ENCODE data around the gene ZEB2. TPM values are rescaled to one million over a fixed set of nuclear protein-coding genes. Genes with fewer than 3 reads are reported as not detected.

The ZEB2 gene
- total and polyA plus RNA-seq, 2 of the 13 experiments (the other 11 are each of a cell fraction or from before 2014, with no cell fraction given): 0.07 TPM; not detected in 1

GRCh38 chr2:144370937-144371584, 148.9 kb downstream of the ZEB2 start (continued):
- TF ChIP-seq ATF2 (CRISPR knock-in tag; IDR thresholded peaks at IDR 0.05) (no peak), TAF1 (CRISPR knock-in tag; IDR thresholded peaks at IDR 0.05) (no peak), HBP1 (CRISPR knock-in tag; IDR thresholded peaks at IDR 0.05; ENCODE audit: low read depth) (no peak), ZNF740 (CRISPR knock-in tag; IDR thresholded peaks at IDR 0.05) (no peak), EP300 (IDR thresholded peaks at IDR 0.05; ENCODE audit: low read depth in 2 of 2, low read length in 2 of 2) (peak in 1 of 2 experiments; percentile 50; a peak in 1 of 4 replicates), EP300 (CRISPR knock-in tag; IDR thresholded peaks at IDR 0.05; ENCODE audit: borderline replicate concordance) (no peak), FOXM1 (CRISPR knock-in tag; IDR thresholded peaks at IDR 0.05) (no peak), ZNF230 (CRISPR knock-in tag; IDR thresholded peaks at IDR 0.05) (no peak), U2AF2 (IDR thresholded peaks at IDR 0.05; ENCODE audit: low read depth, low read length) (no peak), MLXIP (CRISPR knock-in tag; IDR thresholded peaks at IDR 0.05; ENCODE audit: borderline replicate concordance) (0 out of 2 replicates have a peak, but pooled peaks have one; percentile 52), FOXA3 (CRISPR knock-in tag; IDR thresholded peaks at IDR 0.05) (peak; percentile 56; the same call in 1 of the 2 replicates), ZBTB10 (CRISPR knock-in tag; IDR thresholded peaks at IDR 0.05; ENCODE audit: borderline replicate concordance) (no peak), HNF1A (IDR thresholded peaks at IDR 0.05; ENCODE audit: low read depth) (no peak), HNF1A (CRISPR knock-in tag; IDR thresholded peaks at IDR 0.05; ENCODE audit: borderline replicate concordance) (no peak), RXRB (CRISPR knock-in tag; IDR thresholded peaks at IDR 0.05; ENCODE audit: borderline replicate concordance) (peak; percentile 90), ZNF572 (CRISPR knock-in tag; IDR thresholded peaks at IDR 0.05) (no peak)

All from HepG2 (cell line).